Endodermal cell (in vitro differentiated cells): ENCODE measurements around the gene ME3. TPM values are rescaled to one million over a fixed set of nuclear protein-coding genes. Genes with fewer than 3 reads are reported as not detected.

Experiments used
- DNase-seq: peaks from one replicate; pipeline ENCODE4 v3.0.0-alpha.2; 2017
- H3K27ac ChIP-seq: 2 replicates; pipeline ENCODE4 v1.5.1; 2013; ENCODE audit warnings: mild to moderate bottlenecking, low read depth, low read length, moderate library complexity
- H3K27me3 ChIP-seq: 2 replicates; pipeline ENCODE4 v1.6.1; 2013; ENCODE audit warnings: mild to moderate bottlenecking, low read length, moderate library complexity; ENCODE audit not compliant: insufficient read depth, control insufficient read depth, poor library complexity, severe bottlenecking
- H3K36me3 ChIP-seq: 2 replicates; pipeline ENCODE4 v1.7.0; 2013; ENCODE audit warnings: mild to moderate bottlenecking, low read length, moderate library complexity; ENCODE audit not compliant: control insufficient read depth, insufficient read depth
- H3K4me1 ChIP-seq: one replicate; pipeline ENCODE4 v1.7.0; 2013; ENCODE audit warnings: low read length; ENCODE audit not compliant: control insufficient read depth, insufficient read depth
- H3K4me3 ChIP-seq: 2 replicates; pipeline ENCODE4 v1.5.1; 2013; ENCODE audit warnings: mild to moderate bottlenecking, low read length, moderate library complexity
- H3K9ac ChIP-seq: 2 replicates; pipeline ENCODE4 v1.6.1; 2013; ENCODE audit warnings: mild to moderate bottlenecking, low read length, moderate library complexity; ENCODE audit not compliant: poor library complexity, severe bottlenecking; ENCODE audit errors: extremely low read depth
- H3K9me3 ChIP-seq: 2 replicates; pipeline ENCODE4 v1.6.1; 2013; ENCODE audit warnings: mild to moderate bottlenecking, low read length, moderate library complexity; ENCODE audit not compliant: control insufficient read depth
- H3K27ac Mint-ChIP-seq: 2 replicates; pipeline ENCODE4 v1.8.0; 2020; ENCODE audit warnings: mixed read lengths
- H3K27me3 Mint-ChIP-seq: 2 replicates; pipeline ENCODE4 v1.8.0; 2021; ENCODE audit warnings: mild to moderate bottlenecking, mixed read lengths; ENCODE audit not compliant: insufficient read depth
- H3K36me3 Mint-ChIP-seq: 2 replicates; pipeline ENCODE4 v1.8.0; 2020; ENCODE audit warnings: low read depth, mixed read lengths
- H3K4me1 Mint-ChIP-seq: 2 replicates; pipeline ENCODE4 v1.8.0; 2020; ENCODE audit warnings: mixed read lengths
- H3K4me3 Mint-ChIP-seq: 2 replicates; pipeline ENCODE4 v1.8.0; 2020; ENCODE audit warnings: mild to moderate bottlenecking, moderate library complexity, mixed read lengths
- H3K9me3 Mint-ChIP-seq: 2 replicates; pipeline ENCODE4 v1.8.0; 2020; ENCODE audit warnings: mild to moderate bottlenecking, mixed read lengths
- CTCF ChIP-seq: fragments of 200-600 bp; sonication (generic); conservative IDR thresholded peaks from 2 replicates; pipeline ENCODE4 v1.5.0; 2021; ENCODE audit warnings: antibody characterized with exemption, mild to moderate bottlenecking
- WGBS, 2 experiments: methylation state at CpG; one replicate each; pipeline versions ENCODE4 v1.1.5 to v1.1.7; 2013; ENCODE audit warnings: missing lambda C conversion rate in 2 of 2, mixed read lengths in 1 of 2; ENCODE audit not compliant: insufficient coverage in 1 of 2, insufficient read length in 1 of 2; 5-methylcytosine and 5-hydroxymethylcytosine counted together
- total RNA-seq, 2 donors: library from RNA; stranded (reverse); fragmentation: NEBNext Ultra II Directional in 1 of 2; extraction: Animal tissue kit (Norgen Biotek cat#: 25700) in 1 of 2; gene quantifications; 2 replicates in 1 of 2; 3 replicates in 1 of 2; pipeline ENCODE4 v1.2.1, GENCODE V29; 2021

Gene ME3
- total RNA-seq, 2 donors from 2014 or later = 1.2 to 1.3 TPM

DNA sequence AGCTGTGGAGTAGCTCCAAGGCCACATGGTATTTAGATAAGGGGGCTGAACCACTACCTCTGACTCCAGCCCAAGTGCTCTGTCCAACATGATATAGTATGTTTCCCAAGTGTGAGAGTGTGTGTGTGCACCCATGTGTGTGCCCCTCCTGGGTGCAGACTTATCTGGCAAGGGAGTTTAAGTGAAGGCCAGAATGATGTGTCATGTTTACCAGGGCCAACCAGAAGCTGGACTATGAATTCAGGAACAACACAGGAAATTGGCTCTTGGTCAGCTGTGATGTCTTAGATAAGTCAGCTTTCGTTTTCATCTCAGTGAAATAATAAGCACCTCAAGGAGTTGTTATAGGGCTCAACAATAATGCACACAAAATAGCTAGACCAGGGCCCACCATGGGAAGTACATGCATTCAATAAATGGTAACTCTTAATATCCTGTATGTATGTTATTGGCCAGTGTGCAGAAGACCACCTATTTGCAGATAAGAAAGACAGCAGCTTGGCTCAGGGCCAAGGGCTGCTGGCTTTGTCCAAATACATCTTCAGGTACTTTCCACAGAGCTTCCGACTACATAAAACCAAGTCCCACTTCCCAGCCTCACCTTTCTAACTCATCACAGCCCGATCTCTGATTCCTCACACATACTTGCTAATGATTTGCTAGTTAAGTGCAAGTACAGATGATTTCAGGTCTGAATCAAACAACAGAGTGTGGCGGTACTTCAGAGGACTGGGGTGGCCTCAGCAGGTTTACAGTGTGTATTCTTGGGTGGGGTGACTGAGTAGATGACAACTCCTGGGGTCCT is 120.9 kb downstream of the ME3 start:
- Histone ChIP-seq H3K9me3 (no peaks in the 10 kb centered on the region), H3K27ac (no peak overlapping the region), H3K27me3 (no peaks in the 10 kb centered on the region), H3K36me3 (no peaks in the 10 kb centered on the region), H3K4me3 (no peak overlapping the region), H3K4me1 (peaks cover 4% of the 10 kb centered on the region), H3K9ac (no peak overlapping the region)
- Mint-ChIP-seq H3K36me3 (no peaks in the 10 kb centered on the region), H3K9me3 (peaks cover 3% of the 10 kb centered on the region), H3K27ac (no peak overlapping the region), H3K4me3 (no peak overlapping the region), H3K27me3 (no peaks in the 10 kb centered on the region), H3K4me1 (peaks cover 25% of the 10 kb centered on the region)
- 90 to 96% methylated on average over 2 to 4 of the region's 4 CpGs for WGBS, 2 experiments
- DNase-seq = no peak
- TF ChIP-seq CTCF = no peak

- TF ChIP-seq CTCF = no peak
- Mint-ChIP-seq H3K27me3 (no peaks in the 10 kb centered on the region), H3K36me3 (no peaks in the 10 kb centered on the region), H3K9me3 (peaks cover 8% of the 10 kb centered on the region), H3K4me1 (peaks cover 25% of the 10 kb centered on the region), H3K27ac (no peak overlapping the region), H3K4me3 (no peak overlapping the region)
- no peaks in the 10 kb centered on the region for H3K27me3 ChIP-seq
- no peak overlapping the region for H3K27ac ChIP-seq
- no peaks in the 10 kb centered on the region for H3K36me3 ChIP-seq
- H3K9me3 ChIP-seq = no peaks in the 10 kb centered on the region
- no peak for DNase-seq
- H3K9ac ChIP-seq = no peak overlapping the region
- H3K4me3 ChIP-seq = no peak overlapping the region
- peaks cover 4% of the 10 kb centered on the region for H3K4me1 ChIP-seq
- 95 to 100% methylated on average over 2 of the region's 2 CpGs for WGBS, 2 experiments
Observed at GRCh38 chr11:86550757-86551156, 121.7 kb downstream of the ME3 start.

DNA sequence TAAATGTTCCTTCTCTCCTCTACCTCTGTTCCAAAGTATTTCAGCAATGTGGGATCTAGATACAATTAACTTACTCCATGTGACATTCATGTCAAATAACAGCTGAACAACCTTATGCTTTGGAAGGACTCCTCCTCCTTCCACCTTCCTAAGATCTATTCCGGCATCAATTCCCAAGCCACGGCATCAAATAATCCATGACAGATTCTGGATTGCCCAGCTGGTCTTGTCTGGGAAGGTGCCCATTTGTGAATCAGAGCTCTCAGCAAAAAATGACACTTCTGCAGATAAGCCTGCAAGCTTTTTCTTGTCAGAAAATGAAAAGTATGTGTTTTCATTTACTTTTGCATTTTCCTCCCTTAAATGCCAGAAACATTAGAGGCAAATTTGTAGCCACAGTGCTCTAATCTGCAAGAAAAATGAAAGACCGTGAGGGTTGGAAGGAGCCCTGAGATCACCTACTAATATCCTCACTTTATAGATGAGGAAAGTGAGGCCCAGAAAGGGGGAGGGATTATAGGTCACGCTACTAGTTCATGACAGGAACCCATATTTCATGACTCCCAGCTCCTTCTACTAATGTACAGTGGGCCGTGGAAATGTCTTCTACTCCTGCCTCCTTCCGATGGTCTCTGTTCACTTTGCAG is 124.0 kb downstream of the ME3 start:
- H3K9me3 Mint-ChIP-seq = peaks cover 27% of the 10 kb centered on the region
- H3K4me1 Mint-ChIP-seq = peaks cover 22% of the 10 kb centered on the region
- peaks cover 4% of the 10 kb centered on the region for H3K4me1 ChIP-seq
- H3K27me3 ChIP-seq = no peaks in the 10 kb centered on the region
- H3K4me3 Mint-ChIP-seq = no peak overlapping the region
- no peak overlapping the region for H3K27ac ChIP-seq
- no peaks in the 10 kb centered on the region for H3K9me3 ChIP-seq
- H3K36me3 Mint-ChIP-seq = no peaks in the 10 kb centered on the region
- DNase-seq = no peak
- TF ChIP-seq CTCF = no peak
- H3K4me3 ChIP-seq = no peak overlapping the region
- no peak overlapping the region for H3K9ac ChIP-seq
- WGBS, 2 experiments = 96 to 97% methylated on average over 4 to 5 of the region's 6 CpGs
- peaks cover 3% of the 10 kb centered on the region for H3K27me3 Mint-ChIP-seq
- H3K36me3 ChIP-seq = no peaks in the 10 kb centered on the region
- no peak overlapping the region for H3K27ac Mint-ChIP-seq
